CD14-positive monocyte (primary cell): Measurements from ENCODE around the gene KREMEN1. TPM values are rescaled to one million over a fixed set of nuclear protein-coding genes. Genes with fewer than 3 reads are reported as not detected.

ENCODE experiments used
- DNase-seq, 3 donors: peaks; one replicate each; pipeline ENCODE4 v3.0.0-alpha.2; 2011 to 2022
- H2AFZ ChIP-seq: 2 replicates; pipeline ENCODE4 v1.6.0; 2012; ENCODE audit warnings: mild to moderate bottlenecking, low read depth, low read length, inconsistent platforms; ENCODE audit not compliant: insufficient read depth, poor library complexity, severe bottlenecking
- H3K27ac ChIP-seq, 2 donors: 1 replicate in 1 of 2; 2 replicates in 1 of 2; pipeline ENCODE4 v1.5.1; 2012 to 2013; ENCODE audit warnings: low read length in 2 of 2, control low read depth in 1 of 2, inconsistent platforms in 1 of 2, low read depth in 1 of 2, mild to moderate bottlenecking in 1 of 2
- H3K27me3 ChIP-seq, 2 donors: one replicate each; pipeline versions ENCODE4 v1.6.0 to v1.6.1; 2011 to 2013; ENCODE audit warnings: low read length in 2 of 2; ENCODE audit not compliant: control insufficient read depth in 2 of 2, insufficient read depth in 2 of 2
- H3K36me3 ChIP-seq, 2 donors: replicated peaks in 1 of 2; 1 replicate in 1 of 2; 2 replicates in 1 of 2; pipeline versions ENCODE4 v1.5.1 to v1.6.1; 2012 to 2013; ENCODE audit warnings: low read length in 2 of 2, control low read depth in 1 of 2, inconsistent platforms in 1 of 2, mild to moderate bottlenecking in 1 of 2; ENCODE audit not compliant: insufficient read depth in 2 of 2, control insufficient read depth in 1 of 2
- H3K4me1 ChIP-seq, 2 donors: 1 replicate in 1 of 2; 2 replicates in 1 of 2; pipeline versions ENCODE4 v1.5.1 to v1.6.1; 2012 to 2013; ENCODE audit warnings: low read length in 2 of 2, control low read depth in 1 of 2, inconsistent platforms in 1 of 2, mild to moderate bottlenecking in 1 of 2, moderate library complexity in 1 of 2; ENCODE audit not compliant: insufficient read depth in 2 of 2, control insufficient read depth in 1 of 2
- H3K4me2 ChIP-seq: replicated peaks from 2 replicates; pipeline ENCODE3; 2012; ENCODE audit warnings: low read length, moderate library complexity, mild to moderate bottlenecking; ENCODE audit not compliant: poor library complexity, severe bottlenecking; ENCODE audit errors: extremely low read depth
- H3K4me3 ChIP-seq, 3 experiments: fragments of 200-600 bp in 1 of 3; sonication (generic) in 1 of 3; replicated peaks in 1 of 3; 1 replicate in 2 of 3; 2 replicates in 1 of 3; pipeline ENCODE4 v1.5.1; 2011 to 2013; ENCODE audit warnings: low read length in 3 of 3, mild to moderate bottlenecking in 3 of 3, control low read depth in 2 of 3, low read depth in 2 of 3, inconsistent platforms in 1 of 3, moderate library complexity in 1 of 3
- H3K79me2 ChIP-seq: 2 replicates; pipeline ENCODE4 v1.6.0; 2012; ENCODE audit warnings: mild to moderate bottlenecking, control low read depth, inconsistent platforms, low read length, moderate library complexity; ENCODE audit not compliant: insufficient read depth
- H3K9ac ChIP-seq: 2 replicates; pipeline ENCODE4 v1.6.0; 2017; ENCODE audit warnings: low read length, mild to moderate bottlenecking; ENCODE audit not compliant: insufficient read depth, poor library complexity, severe bottlenecking
- H3K9me3 ChIP-seq, 2 donors: replicated peaks in 1 of 2; 1 replicate in 1 of 2; 2 replicates in 1 of 2; pipeline versions ENCODE4 v1.5.1 to v1.6.1; 2012 to 2013; ENCODE audit warnings: low read length in 2 of 2, control low read depth in 1 of 2; ENCODE audit not compliant: control insufficient read depth in 1 of 2, insufficient read depth in 1 of 2
- H4K20me1 ChIP-seq: 2 replicates; pipeline ENCODE4 v1.6.0; 2012; ENCODE audit warnings: mild to moderate bottlenecking, low read length, control low read depth, moderate library complexity; ENCODE audit not compliant: insufficient read depth
- H3K27ac Mint-ChIP-seq, 7 donors: one replicate each; pipeline ENCODE4 v1.8.0; 2020; ENCODE audit warnings: mild to moderate bottlenecking in 7 of 7, mixed read lengths in 7 of 7, moderate library complexity in 6 of 7, inconsistent platforms in 2 of 7
- H3K27me3 Mint-ChIP-seq, 3 donors: one replicate each; pipeline ENCODE4 v1.8.0; 2021 to 2022; ENCODE audit warnings: low read depth in 3 of 3, mild to moderate bottlenecking in 3 of 3, mixed read lengths in 3 of 3, moderate library complexity in 3 of 3, inconsistent platforms in 1 of 3
- H3K36me3 Mint-ChIP-seq, 2 donors: one replicate each; pipeline ENCODE4 v1.8.0; 2020; ENCODE audit warnings: mixed read lengths in 2 of 2, inconsistent platforms in 1 of 2, mild to moderate bottlenecking in 1 of 2
- H3K4me1 Mint-ChIP-seq: one replicate; pipeline ENCODE4 v1.8.0; 2020; ENCODE audit warnings: mild to moderate bottlenecking, mixed read lengths
- H3K4me3 Mint-ChIP-seq, 2 donors: one replicate each; pipeline ENCODE4 v1.8.0; 2020; ENCODE audit warnings: mild to moderate bottlenecking in 2 of 2, mixed read lengths in 2 of 2, moderate library complexity in 1 of 2
- H3K9me3 Mint-ChIP-seq, 7 donors: one replicate each; pipeline ENCODE4 v1.8.0; 2020 to 2022; ENCODE audit warnings: mixed read lengths in 7 of 7, mild to moderate bottlenecking in 6 of 7, moderate library complexity in 6 of 7, inconsistent platforms in 2 of 7
- WGBS: methylation state at CpG from one replicate; pipeline ENCODE4 v1.1.5; 2013; ENCODE audit warnings: missing lambda C conversion rate; ENCODE audit not compliant: insufficient coverage; 5-methylcytosine and 5-hydroxymethylcytosine counted together
- intact Hi-C, 2 donors: fragments of 100-400 bp; cut with micrococcal nuclease; formaldehyde crosslinking; loops; one replicate each; pipeline versions ENCODE4 v1.15.0 to v1.15.1; 2023
- polyA plus RNA-seq, 3 donors: library from polyadenylated mRNA; depleted of rRNA in 1 of 3; unstranded in 2 of 3; stranded (reverse) in 1 of 3; fragments of 300-500 nt in 2 of 3; fragments of >200 nt in 1 of 3; fragmentation: Illumina TruSeq in 2 of 3; gene quantifications; 1 replicate in 2 of 3; 2 replicates in 1 of 3; pipeline ENCODE4 v1.2.3, GENCODE V29; 2012 to 2021
- TF ChIP-seq, protein P1 (sequence below): fragments of 200-600 bp; IDR thresholded peaks from one replicate; pipeline ENCODE4 v1.8.0; 2022; ENCODE audit warnings: antibody characterized with exemption, mild to moderate bottlenecking

The KREMEN1 gene
- polyA plus RNA-seq, 3 donors, result 0.47 to 1.6 (median 0.69) TPM

GRCh38 chr22:29148036-29148435 lies 75.2 kb downstream of the KREMEN1 start:
- Histone ChIP-seq H3K9ac (peak overlapping the region; percentile 13), H3K27me3 (no peaks in the 10 kb centered on the region), H3K4me2 (no peak overlapping the region), H3K9me3 (no peaks in the 10 kb centered on the region), H2AFZ (no peak overlapping the region), H3K79me2 (no peaks in the 10 kb centered on the region), H3K27ac (no peak overlapping the region), H4K20me1 (no peaks in the 10 kb centered on the region), H3K36me3 (no peaks in the 10 kb centered on the region), H3K4me3 (no peak overlapping the region), H3K4me1 (peaks cover 12 to 13% of the 10 kb centered on the region in 2 donors)
- intact Hi-C loops, result no loop called here
- no peaks in the 10 kb centered on the region for H3K36me3 Mint-ChIP-seq
- peaks cover 0 to under 1% (median 0%) of the 10 kb centered on the region in 7 donors for H3K9me3 Mint-ChIP-seq
- peaks cover 3 to 14% (median 3%) of the 10 kb centered on the region in 3 donors for H3K27me3 Mint-ChIP-seq
- TF ChIP-seq, protein P1, sequence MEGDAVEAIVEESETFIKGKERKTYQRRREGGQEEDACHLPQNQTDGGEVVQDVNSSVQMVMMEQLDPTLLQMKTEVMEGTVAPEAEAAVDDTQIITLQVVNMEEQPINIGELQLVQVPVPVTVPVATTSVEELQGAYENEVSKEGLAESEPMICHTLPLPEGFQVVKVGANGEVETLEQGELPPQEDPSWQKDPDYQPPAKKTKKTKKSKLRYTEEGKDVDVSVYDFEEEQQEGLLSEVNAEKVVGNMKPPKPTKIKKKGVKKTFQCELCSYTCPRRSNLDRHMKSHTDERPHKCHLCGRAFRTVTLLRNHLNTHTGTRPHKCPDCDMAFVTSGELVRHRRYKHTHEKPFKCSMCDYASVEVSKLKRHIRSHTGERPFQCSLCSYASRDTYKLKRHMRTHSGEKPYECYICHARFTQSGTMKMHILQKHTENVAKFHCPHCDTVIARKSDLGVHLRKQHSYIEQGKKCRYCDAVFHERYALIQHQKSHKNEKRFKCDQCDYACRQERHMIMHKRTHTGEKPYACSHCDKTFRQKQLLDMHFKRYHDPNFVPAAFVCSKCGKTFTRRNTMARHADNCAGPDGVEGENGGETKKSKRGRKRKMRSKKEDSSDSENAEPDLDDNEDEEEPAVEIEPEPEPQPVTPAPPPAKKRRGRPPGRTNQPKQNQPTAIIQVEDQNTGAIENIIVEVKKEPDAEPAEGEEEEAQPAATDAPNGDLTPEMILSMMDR, result no peak
- DNase-seq, result no peak
- 77% methylated on average over 6 of the region's 6 CpGs for WGBS
- H3K27ac Mint-ChIP-seq, result no peak overlapping the region
- H3K4me1 Mint-ChIP-seq, result peaks cover 14% of the 10 kb centered on the region
- H3K4me3 Mint-ChIP-seq, result no peak overlapping the region

DNA sequence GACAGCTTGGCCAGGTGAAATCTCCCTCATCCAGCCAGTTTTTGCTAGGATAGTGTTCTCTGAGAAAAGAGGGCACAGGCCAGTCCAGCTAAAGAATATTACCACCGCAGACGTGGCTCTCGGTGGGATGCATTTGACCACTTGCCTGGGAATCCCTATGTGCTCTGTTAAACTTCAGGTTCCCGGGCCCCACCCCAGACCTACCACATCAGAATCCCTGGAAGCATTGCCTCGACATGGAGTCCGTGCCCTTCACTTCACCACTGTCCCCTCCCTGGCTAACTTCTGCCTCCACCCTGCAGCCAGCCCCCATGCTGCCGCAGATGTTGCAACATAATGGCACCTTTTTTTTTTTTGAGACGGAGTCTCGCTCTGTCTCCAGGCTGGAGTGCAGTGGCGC lies 76.0 kb downstream of the KREMEN1 start:
- Mint-ChIP-seq H3K9me3 (peaks cover 0 to 3% (median 0%) of the 10 kb centered on the region in 7 donors), H3K27me3 (peaks cover 3 to 18% (median 3%) of the 10 kb centered on the region in 3 donors), H3K27ac (peak overlapping the region in 1 of 7 donors; percentile 36), H3K4me3 (no peak overlapping the region), H3K4me1 (peaks cover 22% of the 10 kb centered on the region), H3K36me3 (no peaks in the 10 kb centered on the region)
- H3K27me3 ChIP-seq, result no peaks in the 10 kb centered on the region
- TF ChIP-seq, protein P1, result no peak
- WGBS, result 76% methylated on average over 6 of the region's 10 CpGs
- no peaks in the 10 kb centered on the region for H3K9me3 ChIP-seq
- H3K9ac ChIP-seq, result no peak overlapping the region
- peaks cover 15 to 21% of the 10 kb centered on the region in 2 donors for H3K4me1 ChIP-seq
- H4K20me1 ChIP-seq, result no peaks in the 10 kb centered on the region
- no peaks in the 10 kb centered on the region for H3K79me2 ChIP-seq
- H3K27ac ChIP-seq, result no peak overlapping the region
- H3K36me3 ChIP-seq, result no peaks in the 10 kb centered on the region
- intact Hi-C loops, result no loop called here
- H2AFZ ChIP-seq, result no peak overlapping the region
- no peak overlapping the region for H3K4me3 ChIP-seq
- no peak for DNase-seq
- no peak overlapping the region for H3K4me2 ChIP-seq
